Lower leg skin (tissue), 4 donors: ENCODE data around the gene FNDC3B. TPM values are rescaled to one million over a fixed set of nuclear protein-coding genes. Genes with fewer than 3 reads are reported as not detected.

ENCODE experiments used
- DNase-seq, 2 donors: peaks; one replicate each; pipeline ENCODE4 v3.0.0-alpha.2; 2019; ENCODE audit warnings: low spot score in 2 of 2
- H3K4me3 ChIP-seq: fragments of 200-600 bp; sonication (generic); 2 replicates; pipeline ENCODE4 v1.5.1; 2017; ENCODE audit warnings: mild to moderate bottlenecking, low read depth; ENCODE audit not compliant: poor library complexity, severe bottlenecking
- POLR2A ChIP-seq, 2 donors: fragments of 450-650 bp; IDR thresholded peaks; one replicate each; pipeline ENCODE4 v1.6.1; 2016 to 2017; ENCODE audit warnings: antibody characterized with exemption in 2 of 2, mild to moderate bottlenecking in 1 of 2, moderate library complexity in 1 of 2
- WGBS, 2 donors: methylation state at CpG; one replicate each; pipeline ENCODE4 v1.1.5; 2018; 5-methylcytosine and 5-hydroxymethylcytosine counted together
- intact Hi-C: fragments of 100-400 bp; cut with DNase I; formaldehyde crosslinking; loops from one replicate; pipeline ENCODE4 v1.15.0; 2023; ENCODE audit warnings: low total_unique reads
- total RNA-seq, 4 donors: library from RNA; depleted of rRNA; stranded (reverse); fragments of >200 nt; gene quantifications; one replicate each; pipeline ENCODE4 v1.1.0, GENCODE V29; 2016
- TF ChIP-seq, protein P1 (sequence below), 3 donors: fragments of 450-650 bp; IDR thresholded peaks; one replicate each; pipeline ENCODE4 v1.5.1; 2016; ENCODE audit warnings: antibody characterized with exemption in 3 of 3, mild to moderate bottlenecking in 3 of 3, moderate library complexity in 2 of 3

Gene FNDC3B
- total RNA-seq, 4 donors from 2014 or later = 22.9 to 39.3 (median 23.2) TPM

DNA sequence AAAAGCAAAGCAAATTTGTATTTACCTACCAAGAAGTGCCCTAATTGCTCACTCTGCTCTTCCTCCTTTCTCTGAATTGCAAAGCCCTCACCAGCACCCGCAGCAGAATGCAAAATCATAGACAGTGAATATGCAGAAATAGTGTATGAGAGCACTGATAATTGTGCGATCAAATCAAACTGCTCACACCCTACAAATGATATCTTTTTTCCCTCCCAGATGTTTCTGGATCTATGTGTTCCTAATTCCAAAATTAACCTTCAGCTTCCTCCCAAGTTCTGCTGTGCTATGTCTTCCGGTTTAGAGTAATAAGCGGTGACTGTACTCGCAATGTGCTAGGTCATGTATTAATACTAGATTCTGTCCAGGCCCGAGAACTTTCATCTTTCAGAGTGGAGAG, 405.4 kb downstream of the FNDC3B start:
- DNase-seq = no peak
- 82 to 89% methylated on average over 6 of the region's 6 CpGs for WGBS, 2 donors
- TF ChIP-seq, protein P1, sequence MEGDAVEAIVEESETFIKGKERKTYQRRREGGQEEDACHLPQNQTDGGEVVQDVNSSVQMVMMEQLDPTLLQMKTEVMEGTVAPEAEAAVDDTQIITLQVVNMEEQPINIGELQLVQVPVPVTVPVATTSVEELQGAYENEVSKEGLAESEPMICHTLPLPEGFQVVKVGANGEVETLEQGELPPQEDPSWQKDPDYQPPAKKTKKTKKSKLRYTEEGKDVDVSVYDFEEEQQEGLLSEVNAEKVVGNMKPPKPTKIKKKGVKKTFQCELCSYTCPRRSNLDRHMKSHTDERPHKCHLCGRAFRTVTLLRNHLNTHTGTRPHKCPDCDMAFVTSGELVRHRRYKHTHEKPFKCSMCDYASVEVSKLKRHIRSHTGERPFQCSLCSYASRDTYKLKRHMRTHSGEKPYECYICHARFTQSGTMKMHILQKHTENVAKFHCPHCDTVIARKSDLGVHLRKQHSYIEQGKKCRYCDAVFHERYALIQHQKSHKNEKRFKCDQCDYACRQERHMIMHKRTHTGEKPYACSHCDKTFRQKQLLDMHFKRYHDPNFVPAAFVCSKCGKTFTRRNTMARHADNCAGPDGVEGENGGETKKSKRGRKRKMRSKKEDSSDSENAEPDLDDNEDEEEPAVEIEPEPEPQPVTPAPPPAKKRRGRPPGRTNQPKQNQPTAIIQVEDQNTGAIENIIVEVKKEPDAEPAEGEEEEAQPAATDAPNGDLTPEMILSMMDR (IDR thresholded peaks at IDR 0.05) = no peak
- TF ChIP-seq POLR2A (IDR thresholded peaks at IDR 0.05) = no peak
- H3K4me3 ChIP-seq = no peak overlapping the region
- intact Hi-C loops = no loop called here

DNA sequence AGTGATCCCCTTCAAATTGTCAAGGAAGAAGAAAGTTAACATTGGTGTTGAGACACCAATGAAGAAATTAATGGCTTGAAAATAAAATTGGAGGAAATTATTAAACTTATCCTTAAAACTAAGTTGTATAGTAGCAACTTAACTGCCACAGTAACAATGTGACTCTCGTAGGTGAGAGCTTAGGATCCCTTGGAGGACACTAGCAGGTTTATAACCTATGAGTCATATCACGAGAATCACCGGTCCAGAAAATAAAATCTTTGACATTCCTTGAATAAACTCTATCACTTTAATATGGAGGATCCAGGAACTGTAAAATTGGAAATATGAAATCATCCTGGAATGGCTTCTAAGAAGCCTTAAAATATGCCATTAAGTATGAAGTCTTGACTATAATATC, 406.8 kb downstream of the FNDC3B start:
- DNase-seq = no peak
- no peak overlapping the region for H3K4me3 ChIP-seq
- TF ChIP-seq POLR2A (IDR thresholded peaks at IDR 0.05) = no peak
- TF ChIP-seq, protein P1 (IDR thresholded peaks at IDR 0.05) = no peak
- WGBS, 2 donors = 82 to 83% methylated on average over 3 of the region's 3 CpGs
- intact Hi-C loops = no loop called here

DNA sequence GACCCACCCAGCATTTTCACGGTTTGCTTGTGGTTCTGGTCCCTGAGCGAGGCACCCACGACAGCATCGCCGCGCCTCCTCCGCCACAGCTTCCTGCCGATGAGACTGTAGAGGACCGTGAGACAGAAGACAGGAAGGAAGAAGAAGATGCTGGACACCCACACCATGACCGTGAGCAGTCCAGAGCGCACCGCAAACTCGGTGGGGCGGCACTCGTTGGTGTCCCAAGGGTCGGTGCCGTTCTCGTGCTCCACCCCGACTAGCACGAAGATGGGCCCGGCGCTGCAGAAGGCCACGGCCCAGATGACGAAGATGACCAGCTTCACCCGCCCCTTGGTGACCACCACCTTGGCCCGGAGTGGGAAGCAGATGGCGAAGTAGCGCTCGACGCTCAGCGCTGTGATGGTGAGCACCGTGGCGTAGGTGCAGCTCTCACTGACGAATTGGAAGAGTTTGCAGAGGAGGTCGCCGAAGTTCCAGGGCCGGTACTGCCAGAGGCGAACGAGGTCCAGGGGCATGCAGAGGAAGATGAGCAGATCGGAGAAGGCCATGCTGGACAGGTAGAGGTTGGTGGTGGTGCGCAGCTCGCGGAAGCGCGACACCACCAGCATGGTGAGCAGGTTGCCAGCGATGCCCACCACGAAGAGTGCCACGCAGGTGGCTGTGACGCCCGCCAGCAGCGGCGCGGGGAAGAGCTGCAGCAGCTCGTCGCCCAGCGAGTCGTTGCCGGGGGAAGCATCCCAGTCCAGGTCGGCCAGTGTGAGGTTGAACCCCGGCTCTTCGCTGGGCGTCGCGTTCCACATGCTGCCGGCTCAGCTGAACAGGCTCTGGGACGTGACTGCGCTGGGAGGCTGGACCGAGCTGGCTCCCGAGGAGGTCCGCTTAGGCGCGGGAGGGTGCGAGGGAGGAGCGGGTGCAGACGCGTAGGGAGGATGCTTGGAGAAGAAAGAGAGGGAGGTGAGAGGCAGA, 408.5 kb downstream of the FNDC3B start, which contains the start of gene GHSR:
GHSR (minus strand) TSS at position 846 of the 969 bp plus-strand sequence; CDS start at position 803, 43 bp downstream.
- WGBS, 2 donors = 11 to 12% methylated on average over 52 to 76 of the region's 76 CpGs
- DNase-seq = no peak
- intact Hi-C loops = no loop called here
- TF ChIP-seq POLR2A (IDR thresholded peaks at IDR 0.05) = no peak
- TF ChIP-seq, protein P1 (IDR thresholded peaks at IDR 0.05) = no peak
- H3K4me3 ChIP-seq = no peak within 1 kb of the TSS

- WGBS, 2 donors = 6 to 12% methylated on average over 43 of the region's 43 CpGs
- DNase-seq = no peak
- TF ChIP-seq, protein P1 (IDR thresholded peaks at IDR 0.05) = no peak
- TF ChIP-seq POLR2A (IDR thresholded peaks at IDR 0.05) = no peak
- H3K4me3 ChIP-seq = no peak overlapping the region
- intact Hi-C loops = no loop called here
These were observed 409.5 kb downstream of the FNDC3B start for GRCh38 chr3:172448661-172449465.

DNA sequence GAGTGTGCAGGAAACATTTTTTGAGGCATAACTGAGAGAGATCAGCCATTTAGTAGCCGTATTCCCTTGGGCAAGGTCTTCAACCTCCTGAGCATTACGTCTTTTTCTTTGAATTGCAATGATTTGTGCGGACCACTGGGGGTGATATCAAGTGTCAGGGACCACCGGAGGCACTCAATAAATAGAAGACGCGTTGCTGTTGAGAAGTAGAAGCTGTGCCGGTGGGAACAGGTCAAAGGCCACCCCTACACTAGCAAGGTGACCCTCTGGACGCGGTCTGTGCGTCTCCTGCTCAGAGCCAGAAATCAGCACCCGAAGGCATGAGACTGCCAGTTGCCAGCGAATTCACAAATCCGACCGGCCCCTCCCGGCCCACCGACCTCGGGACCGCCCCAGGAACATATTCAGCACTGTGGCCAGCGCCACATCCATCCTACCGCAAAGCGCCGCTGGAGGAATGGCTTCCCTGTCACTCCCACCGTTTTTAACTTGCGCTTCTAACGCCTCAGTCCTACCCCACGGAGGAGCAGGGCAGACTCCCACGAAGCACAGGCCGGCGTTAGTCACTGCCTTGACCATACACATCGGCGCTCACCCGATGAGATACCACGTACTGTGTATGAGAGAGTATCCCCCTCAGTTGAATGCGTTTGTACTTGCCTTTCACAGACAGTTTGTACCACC, 410.2 kb downstream of the FNDC3B start:
- intact Hi-C loops = no loop called here
- WGBS, 2 donors = 7 to 9% methylated on average over 34 of the region's 34 CpGs
- TF ChIP-seq, protein P1 (IDR thresholded peaks at IDR 0.05) = no peak
- TF ChIP-seq POLR2A (IDR thresholded peaks at IDR 0.05) = no peak
- no peak overlapping the region for H3K4me3 ChIP-seq
- DNase-seq = no peak
